IPS DF 4.7 (cell line): ENCODE data around the gene OR51A7.
"Not testable (repeated sequence)": the region's sequence is repeated elsewhere in the genome, so short reads cannot be mapped to it uniquely, and the experiment has no call there.

ENCODE experiments used
- DNase-seq: peaks from one replicate; pipeline ENCODE4 v3.0.0-alpha.2; 2013; ENCODE audit warnings: low spot score; ENCODE audit errors: extremely low read depth

OR51A7 gene

DNA sequence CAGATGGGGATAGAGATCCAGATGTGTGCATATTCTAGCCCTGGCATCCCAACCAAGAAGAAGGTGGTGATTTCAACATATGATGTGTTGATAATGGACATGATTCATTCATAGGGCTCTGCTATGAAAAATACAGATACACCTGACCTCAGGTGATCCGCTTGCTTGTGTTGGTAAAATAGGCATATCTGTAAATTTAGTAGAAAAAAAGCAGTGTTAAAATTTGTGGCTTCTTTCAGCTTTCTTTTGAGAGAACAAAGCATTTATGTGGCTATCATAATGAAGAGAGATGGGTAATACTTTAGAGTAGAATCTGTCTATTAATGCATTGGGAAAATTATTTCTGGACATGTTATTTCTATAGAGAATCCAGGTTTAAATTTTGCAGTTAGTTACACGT, 52.0 kb downstream of the OR51A7 start, which contains the start of gene OR51A2:
Gene OR51A2, minus strand, starts transcription at position 101 of the 400 bp plus-strand sequence. Its CDS starts 0 bp downstream, at position 101.
- not testable (repeated sequence) for DNase-seq

DNA sequence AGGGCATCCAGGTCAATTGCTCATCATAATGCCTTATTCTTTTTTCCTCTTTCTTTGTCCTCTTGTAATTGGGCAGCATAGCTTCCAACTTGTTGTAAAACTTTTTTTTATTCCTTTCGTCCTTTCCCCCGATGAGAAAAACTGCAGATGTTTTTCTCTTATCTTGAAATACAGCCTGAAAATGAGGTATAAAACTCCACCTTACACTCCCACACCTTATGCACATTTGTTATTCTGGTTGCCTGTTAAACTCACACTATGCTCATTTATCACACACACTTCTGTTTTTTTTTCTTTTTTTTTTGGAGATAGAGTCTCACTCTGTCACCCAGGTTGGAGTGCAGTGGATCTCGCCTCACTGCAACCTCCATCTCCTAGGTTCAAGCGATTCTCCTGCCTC, 53.8 kb downstream of the OR51A7 start:
- DNase-seq: no peak
